ENCODE measurements around the gene MARF1. TPM values are rescaled to one million over a fixed set of nuclear protein-coding genes. Genes with fewer than 3 reads are reported as not detected.

MARF1 gene, protein sequence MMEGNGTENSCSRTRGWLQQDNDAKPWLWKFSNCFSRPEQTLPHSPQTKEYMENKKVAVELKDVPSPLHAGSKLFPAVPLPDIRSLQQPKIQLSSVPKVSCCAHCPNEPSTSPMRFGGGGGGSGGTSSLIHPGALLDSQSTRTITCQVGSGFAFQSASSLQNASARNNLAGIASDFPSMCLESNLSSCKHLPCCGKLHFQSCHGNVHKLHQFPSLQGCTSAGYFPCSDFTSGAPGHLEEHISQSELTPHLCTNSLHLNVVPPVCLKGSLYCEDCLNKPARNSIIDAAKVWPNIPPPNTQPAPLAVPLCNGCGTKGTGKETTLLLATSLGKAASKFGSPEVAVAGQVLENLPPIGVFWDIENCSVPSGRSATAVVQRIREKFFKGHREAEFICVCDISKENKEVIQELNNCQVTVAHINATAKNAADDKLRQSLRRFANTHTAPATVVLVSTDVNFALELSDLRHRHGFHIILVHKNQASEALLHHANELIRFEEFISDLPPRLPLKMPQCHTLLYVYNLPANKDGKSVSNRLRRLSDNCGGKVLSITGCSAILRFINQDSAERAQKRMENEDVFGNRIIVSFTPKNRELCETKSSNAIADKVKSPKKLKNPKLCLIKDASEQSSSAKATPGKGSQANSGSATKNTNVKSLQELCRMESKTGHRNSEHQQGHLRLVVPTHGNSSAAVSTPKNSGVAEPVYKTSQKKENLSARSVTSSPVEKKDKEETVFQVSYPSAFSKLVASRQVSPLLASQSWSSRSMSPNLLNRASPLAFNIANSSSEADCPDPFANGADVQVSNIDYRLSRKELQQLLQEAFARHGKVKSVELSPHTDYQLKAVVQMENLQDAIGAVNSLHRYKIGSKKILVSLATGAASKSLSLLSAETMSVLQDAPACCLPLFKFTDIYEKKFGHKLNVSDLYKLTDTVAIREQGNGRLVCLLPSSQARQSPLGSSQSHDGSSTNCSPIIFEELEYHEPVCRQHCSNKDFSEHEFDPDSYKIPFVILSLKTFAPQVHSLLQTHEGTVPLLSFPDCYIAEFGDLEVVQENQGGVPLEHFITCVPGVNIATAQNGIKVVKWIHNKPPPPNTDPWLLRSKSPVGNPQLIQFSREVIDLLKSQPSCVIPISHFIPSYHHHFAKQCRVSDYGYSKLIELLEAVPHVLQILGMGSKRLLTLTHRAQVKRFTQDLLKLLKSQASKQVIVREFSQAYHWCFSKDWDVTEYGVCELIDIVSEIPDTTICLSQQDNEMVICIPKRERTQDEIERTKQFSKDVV (N-terminal part only)
- total RNA-seq (2021; fragmentation: NEBNext Ultra II Directional; extraction: Animal tissue kit (Norgen Biotek cat#: 25700)) (25.8 and 31.4 TPM in 2 replicates), polyA plus RNA-seq (2011; rRNA removed) (5.0 and 5.6 TPM in 2 replicates), polyA minus RNA-seq (2011; rRNA and poly(A)+ RNA removed) (17.0 and 23.5 TPM in 2 replicates)
- 5.2 TPM for polyA plus RNA-seq (2011; cell fraction: cytosol; rRNA removed)
- 18.5 TPM for polyA plus RNA-seq (2011; cell fraction: nucleus; rRNA removed)
- polyA plus RNA-seq (2012, experiment 1 of 2): 7.1 to 10.5 TPM (median 8.5 TPM) in 4 replicates
- polyA plus RNA-seq (2012, experiment 2 of 2): 0.52 TPM
- 8.6 TPM for polyA plus RNA-seq (2013, experiment 1 of 2)
- 8.5 TPM for polyA plus RNA-seq (2013, experiment 2 of 2)
- 7.2 TPM for polyA minus RNA-seq (2011; cell fraction: cytosol; rRNA and poly(A)+ RNA removed)
- 32.6 TPM for polyA minus RNA-seq (2011; cell fraction: nucleus; rRNA and poly(A)+ RNA removed)
- long read RNA-seq, experiment 1, partial matches to known transcripts: 6 of 7 reads
- long read RNA-seq, experiment 1, other reads (novel, unspliced or antisense): 1 of 7 reads
- long read RNA-seq, experiment 2, partial matches to known transcripts: 0 of 3 reads
- long read RNA-seq, experiment 2, other reads (novel, unspliced or antisense): 3 of 3 reads

DNA sequence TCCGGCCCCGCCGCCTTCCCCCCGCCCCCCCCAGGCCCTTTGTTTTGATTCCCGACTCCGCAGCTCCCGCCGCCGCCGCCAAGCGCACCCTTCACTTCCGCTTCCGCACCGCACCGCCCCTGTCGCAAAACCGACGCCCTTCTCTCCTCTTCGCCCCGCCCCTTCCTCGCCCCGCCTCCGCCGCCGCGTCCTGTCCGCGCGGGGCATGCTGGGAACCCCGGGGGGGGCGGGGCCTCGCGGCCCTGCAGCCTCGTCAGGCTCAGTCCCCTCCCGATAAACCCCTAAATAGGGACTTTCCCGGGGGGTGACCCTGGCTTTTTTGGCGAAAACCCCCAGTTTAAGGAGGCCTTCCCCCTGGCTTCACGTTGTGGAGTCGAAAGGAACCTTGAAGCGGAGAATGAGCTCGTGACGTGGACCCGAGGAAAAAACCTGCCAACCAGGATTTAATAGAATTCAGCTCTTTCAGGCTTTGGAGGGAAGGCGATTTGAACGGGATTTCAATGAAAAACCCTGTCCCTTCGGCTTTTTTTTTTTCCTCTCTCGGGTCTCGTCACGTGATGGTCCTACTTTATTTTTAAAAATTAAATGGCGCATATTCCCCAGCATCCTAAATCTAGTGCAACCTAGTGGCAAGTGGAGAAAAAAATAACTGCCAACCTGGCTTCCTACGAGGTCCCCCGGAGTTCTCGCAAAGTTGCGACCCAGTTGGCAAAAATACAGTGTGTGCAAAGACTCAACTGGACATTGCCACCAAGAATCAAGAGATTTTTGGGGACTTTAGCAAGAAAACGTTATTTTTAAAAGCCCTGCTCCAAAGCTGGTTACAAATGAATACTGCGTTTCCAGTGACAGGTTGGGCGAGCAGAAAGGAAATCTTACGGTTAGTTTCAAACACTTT is at the start of gene MARF1:
Gene MARF1 (minus strand): TSS at position 107 of the 898 bp plus-strand sequence. CDS start 3,921 bp downstream, outside the sequence.
- FAIRE-seq: no peak
- Histone ChIP-seq H2BK5ac (ENCODE audit: low read depth, low read length) (peak within 1 kb of the TSS; percentile 84; the same call in 1 of the 2 replicates), H3K79me2 (ENCODE audit: control insufficient read depth in 1 of 2, insufficient read depth in 2 of 2, low read length in 2 of 2) (peaks cover 5 to 28% of the 10 kb centered on the region in 2 experiments), H3K27ac (ENCODE audit: low read depth, low read length) (peak within 1 kb of the TSS; percentile 78), H3K14ac (ENCODE audit: insufficient read length) (no peak within 1 kb of the TSS), H3K9ac (replicated peaks in 1 of 4; ENCODE audit: extremely low read depth in 1 of 4, low read depth in 3 of 4, low read length in 3 of 4) (peak within 1 kb of the TSS; percentile 76 to 93 (median 88)), H3K18ac (ENCODE audit: extremely low read depth, low read length) (peak within 1 kb of the TSS; percentile 88), H3K56ac (replicated peaks; ENCODE audit: insufficient read length, low read depth, low read length) (peak within 1 kb of the TSS; percentile 89), H3K79me1 (ENCODE audit: low read depth, low read length) (no peaks in the 10 kb centered on the region), H3K4me1 (replicated peaks in 1 of 4; ENCODE audit: control insufficient read depth in 3 of 4, insufficient read depth in 4 of 4, low read length in 3 of 4) (peaks cover 0 to 8% (median 2%) of the 10 kb centered on the region in 4 experiments; a peak in 3 of 7 replicates), H3K27me3 (replicated peaks in 1 of 4; ENCODE audit: control insufficient read depth in 3 of 4, extremely low read depth in 1 of 4, insufficient read depth in 3 of 4, low read length in 3 of 4) (no peaks in the 10 kb centered on the region), H3K23ac (ENCODE audit: insufficient read length) (no peak within 1 kb of the TSS), H4K8ac (ENCODE audit: extremely low read depth, insufficient read depth, low read length) (peak within 1 kb of the TSS; percentile 94), H3K4me2 (ENCODE audit: insufficient read depth in 1 of 2, low read depth in 2 of 2, low read length in 2 of 2) (peak within 1 kb of the TSS; percentile 79 to 85), H3K4ac (replicated peaks; ENCODE audit: insufficient read length, low read depth, low read length) (peak within 1 kb of the TSS; percentile 49), H2BK120ac (replicated peaks; ENCODE audit: low read depth, low read length) (no peak within 1 kb of the TSS), H3K4me3 (ENCODE audit: extremely low read depth in 1 of 4, insufficient read depth in 2 of 4, low read depth in 3 of 4, low read length in 4 of 4) (peak within 1 kb of the TSS; percentile 85 to 97 (median 91)), H2BK15ac (ENCODE audit: low read length) (no peak within 1 kb of the TSS), H3K9me3 (ENCODE audit: insufficient read depth in 2 of 2, low read depth in 1 of 2, low read length in 1 of 2) (no peaks in the 10 kb centered on the region), H4K91ac (replicated peaks; ENCODE audit: insufficient read length, low read length) (peak within 1 kb of the TSS; percentile 93), H4K5ac (ENCODE audit: insufficient read length, low read depth, low read length) (peak within 1 kb of the TSS; percentile 95), H3K23me2 (ENCODE audit: low read depth, low read length) (no peaks in the 10 kb centered on the region), H2BK12ac (ENCODE audit: low read depth, low read length) (peak within 1 kb of the TSS; percentile 76), H4K20me1 (replicated peaks in 1 of 2; ENCODE audit: control insufficient read depth in 1 of 2, insufficient read depth in 2 of 2, low read length in 2 of 2) (no peaks in the 10 kb centered on the region), H3K36me3 (ENCODE audit: control insufficient read depth in 2 of 4, insufficient read depth in 4 of 4, low read length in 3 of 4) (peaks cover 2 to 9% (median 5%) of the 10 kb centered on the region in 4 experiments; a peak in 5 of 8 replicates), H2BK20ac (ENCODE audit: low read length) (no peak within 1 kb of the TSS), H2AK5ac (ENCODE audit: low read depth, low read length) (no peak within 1 kb of the TSS), H2AFZ (ENCODE audit: low read length) (peak within 1 kb of the TSS; percentile 98)
- CTCF ChIA-PET (ENCODE audit: partially characterized antibody): interaction anchor here (0.6 to 1.5 kb wide), 10 partner anchors 9 to 606 kb away, joined by 3 to 4 read pairs (median 3); no protein-coding TSS in a partner anchor
- DNase-seq (ENCODE audit: low read depth in 1 of 2, low spot score in 2 of 2): peak; percentile 79 to 100
- POLR2A ChIA-PET (ENCODE audit: partially characterized antibody): interaction anchor here (0.7 to 1.4 kb wide), 6 partner anchors 8 to 93 kb away, joined by 3 to 4 read pairs (median 3); no protein-coding TSS in a partner anchor
- 7% methylated on average over 27 of the region's 58 CpGs; no CpG with 5 or more reads in 1 of the 2 experiments for WGBS, 2 experiments (ENCODE audit: extremely low coverage in 1 of 2, insufficient coverage in 1 of 2, insufficient read length in 1 of 2, insufficient replicate concordance in 2 of 2, low coverage in 1 of 2, low lambda C conversion rate in 2 of 2, missing lambda C conversion rate in 1 of 2)
- TF ChIP-seq, protein P1, sequence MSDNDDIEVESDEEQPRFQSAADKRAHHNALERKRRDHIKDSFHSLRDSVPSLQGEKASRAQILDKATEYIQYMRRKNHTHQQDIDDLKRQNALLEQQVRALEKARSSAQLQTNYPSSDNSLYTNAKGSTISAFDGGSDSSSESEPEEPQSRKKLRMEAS (IDR thresholded peaks at IDR 0.05): no peak

All from H1 (cell line).